Duodenal mucosa (tissue), 2 donors: ENCODE measurements around the gene INSIG1.

Source experiments
- H3K27ac ChIP-seq: one replicate; pipeline ENCODE4 v1.7.0; 2013; ENCODE audit warnings: low read depth, low read length
- H3K27me3 ChIP-seq, 2 donors: one replicate each; pipeline ENCODE4 v1.7.0; 2013; ENCODE audit warnings: low read length in 2 of 2, control low read depth in 1 of 2; ENCODE audit not compliant: insufficient read depth in 2 of 2, control insufficient read depth in 1 of 2
- H3K36me3 ChIP-seq, 2 donors: one replicate each; pipeline ENCODE4 v1.7.0; 2013; ENCODE audit warnings: low read length in 2 of 2, control low read depth in 1 of 2; ENCODE audit not compliant: insufficient read depth in 2 of 2, control insufficient read depth in 1 of 2
- H3K4me1 ChIP-seq, 2 donors: one replicate each; pipeline ENCODE4 v1.7.0; 2013; ENCODE audit warnings: low read length in 2 of 2, control low read depth in 1 of 2; ENCODE audit not compliant: insufficient read depth in 2 of 2, control insufficient read depth in 1 of 2
- H3K4me3 ChIP-seq, 2 donors: one replicate each; pipeline ENCODE4 v1.7.0; 2013; ENCODE audit warnings: low read length in 2 of 2, low read depth in 1 of 2
- H3K9ac ChIP-seq, 2 donors: one replicate each; pipeline ENCODE4 v1.7.0; 2013; ENCODE audit warnings: low read length in 2 of 2, low read depth in 1 of 2
- H3K9me3 ChIP-seq, 2 donors: one replicate each; pipeline ENCODE4 v1.7.0; 2013; ENCODE audit warnings: low read length in 2 of 2, control low read depth in 1 of 2; ENCODE audit not compliant: control insufficient read depth in 1 of 2

The INSIG1 gene

GRCh38 chr7:155265144-155265543, 32.5 kb upstream of the INSIG1 start:
- no peak overlapping the region for H3K9ac ChIP-seq
- no peak overlapping the region for H3K4me3 ChIP-seq
- no peaks in the 10 kb centered on the region for H3K36me3 ChIP-seq
- H3K9me3 ChIP-seq: no peaks in the 10 kb centered on the region
- no peaks in the 10 kb centered on the region for H3K27me3 ChIP-seq
- peaks cover 0 to 15% of the 10 kb centered on the region in 2 donors for H3K4me1 ChIP-seq
- H3K27ac ChIP-seq: no peak overlapping the region

GRCh38 chr7:155265961-155266360, 31.7 kb upstream of the INSIG1 start:
- Histone ChIP-seq H3K4me1 (peaks cover 0 to 15% of the 10 kb centered on the region in 2 donors), H3K27me3 (no peaks in the 10 kb centered on the region), H3K9ac (no peak overlapping the region), H3K27ac (no peak overlapping the region), H3K4me3 (no peak overlapping the region), H3K36me3 (no peaks in the 10 kb centered on the region), H3K9me3 (no peaks in the 10 kb centered on the region)

- Histone ChIP-seq H3K36me3 (no peaks in the 10 kb centered on the region), H3K27ac (no peak overlapping the region), H3K9me3 (no peaks in the 10 kb centered on the region), H3K4me3 (no peak overlapping the region), H3K9ac (no peak overlapping the region), H3K4me1 (peaks cover 0 to 15% of the 10 kb centered on the region in 2 donors), H3K27me3 (no peaks in the 10 kb centered on the region)
Measured at GRCh38 chr7:155266440-155266839, 31.2 kb upstream of the INSIG1 start.

GRCh38 chr7:155267023-155267422, 30.7 kb upstream of the INSIG1 start:
- no peak overlapping the region for H3K4me3 ChIP-seq

GRCh38 chr7:155267436-155267835, 30.2 kb upstream of the INSIG1 start:
- H3K9ac ChIP-seq: no peak overlapping the region
- H3K9me3 ChIP-seq: no peaks in the 10 kb centered on the region
- H3K4me3 ChIP-seq: no peak overlapping the region
- H3K27me3 ChIP-seq: peaks cover 0 to 4% of the 10 kb centered on the region in 2 donors
- no peak overlapping the region for H3K27ac ChIP-seq
- H3K4me1 ChIP-seq: peaks cover 0 to 15% of the 10 kb centered on the region in 2 donors
- H3K36me3 ChIP-seq: no peaks in the 10 kb centered on the region

More at GRCh38 chr7:155267023-155267422, 30.7 kb upstream of the INSIG1 start:
- Histone ChIP-seq H3K9me3 (no peaks in the 10 kb centered on the region), H3K4me1 (peaks cover 0 to 15% of the 10 kb centered on the region in 2 donors), H3K27ac (no peak overlapping the region), H3K27me3 (peaks cover 0 to 2% of the 10 kb centered on the region in 2 donors), H3K9ac (no peak overlapping the region), H3K36me3 (no peaks in the 10 kb centered on the region)

- no peaks in the 10 kb centered on the region for H3K9me3 ChIP-seq
- H3K4me3 ChIP-seq: no peak overlapping the region
- H3K36me3 ChIP-seq: no peaks in the 10 kb centered on the region
- H3K9ac ChIP-seq: no peak overlapping the region
- H3K27ac ChIP-seq: no peak overlapping the region
- H3K27me3 ChIP-seq: peaks cover 0 to 4% of the 10 kb centered on the region in 2 donors
- peaks cover 0 to 15% of the 10 kb centered on the region in 2 donors for H3K4me1 ChIP-seq
Measured at GRCh38 chr7:155268211-155268610, 29.5 kb upstream of the INSIG1 start.

GRCh38 chr7:155268921-155269650, 28.6 kb upstream of the INSIG1 start:
- no peaks in the 10 kb centered on the region for H3K9me3 ChIP-seq
- no peak overlapping the region for H3K4me3 ChIP-seq
- H3K36me3 ChIP-seq: no peaks in the 10 kb centered on the region
- peaks cover 0 to 4% of the 10 kb centered on the region in 2 donors for H3K27me3 ChIP-seq
- H3K9ac ChIP-seq: no peak overlapping the region
- H3K4me1 ChIP-seq: peaks cover 0 to 10% of the 10 kb centered on the region in 2 donors
- no peak overlapping the region for H3K27ac ChIP-seq

GRCh38 chr7:155269766-155270585, 27.7 kb upstream of the INSIG1 start:
- Histone ChIP-seq H3K27me3 (peaks cover 0 to 6% of the 10 kb centered on the region in 2 donors), H3K36me3 (no peaks in the 10 kb centered on the region), H3K4me1 (peaks cover 0 to 9% of the 10 kb centered on the region in 2 donors), H3K4me3 (no peak overlapping the region), H3K27ac (no peak overlapping the region), H3K9me3 (no peaks in the 10 kb centered on the region), H3K9ac (no peak overlapping the region)

GRCh38 chr7:155270861-155271260, 26.8 kb upstream of the INSIG1 start:
- no peaks in the 10 kb centered on the region for H3K36me3 ChIP-seq
- H3K27me3 ChIP-seq: peaks cover 0 to 8% of the 10 kb centered on the region in 2 donors
- H3K9ac ChIP-seq: no peak overlapping the region
- H3K9me3 ChIP-seq: no peaks in the 10 kb centered on the region
- H3K27ac ChIP-seq: no peak overlapping the region
- peaks cover 0 to under 1% of the 10 kb centered on the region in 2 donors for H3K4me1 ChIP-seq
- H3K4me3 ChIP-seq: no peak overlapping the region
